Measurements from ENCODE around the gene EFEMP2. TPM values are rescaled to one million over a fixed set of nuclear protein-coding genes. Genes with fewer than 3 reads are reported as not detected.

Gene EFEMP2
- total and polyA plus RNA-seq, 2 donors (not counting 3 experiments of a cell fraction or from before 2014, with no cell fraction given): 81.7 to 207 TPM

DNA sequence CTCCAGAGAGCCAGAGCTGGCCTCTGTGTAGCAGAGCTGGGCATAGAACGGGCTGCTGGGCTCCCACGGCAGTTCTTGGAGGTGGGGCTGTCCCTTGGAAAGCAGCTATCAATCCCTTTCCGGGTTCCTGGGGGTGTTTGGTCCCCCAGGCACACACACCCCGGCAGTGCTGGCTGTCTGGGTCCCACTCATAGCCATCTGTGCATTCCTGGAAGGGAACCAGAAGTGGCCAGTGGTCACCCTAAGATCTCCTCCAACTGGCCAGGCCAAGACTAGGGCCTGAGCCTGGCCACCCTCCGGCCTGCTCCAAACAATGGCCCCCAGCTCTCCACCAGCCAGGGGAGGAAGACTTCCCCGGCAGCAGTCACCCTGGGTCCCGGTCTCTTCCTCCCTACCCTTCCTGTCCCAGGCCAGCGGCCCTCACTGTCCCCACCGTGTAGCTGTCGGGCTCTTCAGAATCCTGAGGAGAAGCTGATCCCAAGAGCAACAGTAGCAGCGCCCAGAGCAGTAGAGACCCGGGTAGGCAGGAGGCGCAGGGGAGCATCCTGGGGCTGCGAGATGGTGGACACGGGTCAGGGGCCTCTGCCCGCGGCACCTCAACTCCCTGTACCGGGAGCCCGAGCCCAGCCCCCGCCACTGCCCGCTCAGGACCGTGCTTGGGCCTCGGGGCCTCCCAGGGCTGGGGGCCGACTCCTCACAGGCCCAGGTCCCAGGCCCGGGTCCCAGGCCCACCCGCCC is 620 bp downstream of the EFEMP2 start:
- Histone ChIP-seq H2AFZ (ENCODE audit: low read depth, low read length) (peak overlapping the region; percentile 28), H3K9me3 (replicated peaks; ENCODE audit: control insufficient read depth, insufficient read depth, low read length) (no peaks in the 10 kb centered on the region), H4K20me1 (replicated peaks; ENCODE audit: control insufficient read depth, extremely low read depth, insufficient read depth, low read length) (no peaks in the 10 kb centered on the region), H3K27ac (ENCODE audit: insufficient read depth, low read depth, low read length) (peak overlapping the region; percentile 52), H3K79me2 (ENCODE audit: control insufficient read depth, insufficient read depth, low read length) (peaks cover 2% of the 10 kb centered on the region), H3K4me2 (ENCODE audit: insufficient read depth, low read length) (peak overlapping the region; percentile 57), H3K27me3 (ENCODE audit: control insufficient read depth in 2 of 2, insufficient read depth in 2 of 2, low read length in 2 of 2) (no peaks in the 10 kb centered on the region), H3K36me3 (ENCODE audit: control insufficient read depth in 2 of 2, extremely low read depth in 1 of 2, insufficient read depth in 2 of 2, low read length in 2 of 2) (peaks cover 0 to 16% of the 10 kb centered on the region in 2 experiments), H3K9me1 (replicated peaks; ENCODE audit: control insufficient read depth, extremely low read depth, insufficient read depth, low read length) (no peaks in the 10 kb centered on the region), H3K9ac (replicated peaks; ENCODE audit: extremely low read depth, insufficient read depth, low read length) (peak overlapping the region; percentile 66), H3K4me1 (ENCODE audit: control insufficient read depth, extremely low read depth, insufficient read depth, low read length) (peaks cover 17% of the 10 kb centered on the region), H3K4me3 (replicated peaks in 1 of 3; ENCODE audit: insufficient read depth in 1 of 3, low read depth in 1 of 3, low read length in 3 of 3) (peak overlapping the region; percentile 27 to 55 (median 42))
- no TSS peak for BruUV-seq (replicated peaks)
- TF ChIP-seq MAX (IDR thresholded peaks at IDR 0.05; ENCODE audit: insufficient read depth, insufficient read length) (no peak), EZH2 (IDR thresholded peaks at IDR 0.05; ENCODE audit: borderline replicate concordance, low read depth, low read length, severe bottlenecking) (no peak), POLR2A (IDR thresholded peaks at IDR 0.05; ENCODE audit: low read depth, low read length) (no peak), GATA2 (IDR thresholded peaks at IDR 0.05; ENCODE audit: insufficient read depth, insufficient read length, low read depth, low read length) (no peak), CTCF (IDR thresholded peaks at IDR 0.05; ENCODE audit: extremely low read depth in 1 of 2, insufficient read depth in 1 of 2, low read depth in 1 of 2, low read length in 2 of 2) (peak in 1 of 2 donors; percentile 17), FOS (IDR thresholded peaks at IDR 0.05; ENCODE audit: borderline replicate concordance, insufficient read depth, low read length) (no peak), JUN (IDR thresholded peaks at IDR 0.05; ENCODE audit: borderline replicate concordance, insufficient read depth, insufficient read length, low read depth) (no peak), POLR2AphosphoS5 (IDR thresholded peaks at IDR 0.05; ENCODE audit: insufficient read depth, low read depth, low read length) (peak; percentile 29), MYC (IDR thresholded peaks at IDR 0.05; ENCODE audit: low read depth, low read length) (no peak)
- CTCF ChIA-PET: interaction anchor here (0.7 to 7.1 kb wide), 10 partner anchors 12 to 116 kb away, joined by 3 to 73 read pairs (median 4); partner anchors contain the start of genes AP5B1, CCDC85B, CFL1 and FIBP
- FAIRE-seq: peak; percentile 74
- DNase-seq (ENCODE audit: low read depth, low spot score): peak; percentile 46
- intact Hi-C loops (cut with micrococcal nuclease) (loop anchor here (1.0 to 2.0 kb wide), 2 partner anchors 12 to 17 kb away; partner anchors contain the start of genes FIBP and MUS81), dilution Hi-C loops (cut with MboI; ENCODE audit: extremely low pct_ligation_motif_present, low sequenced_read_pairs) (no loop called here)
- POLR2A ChIA-PET: interaction anchor here (0.9 to 1.9 kb wide), 3 partner anchors 12 to 19 kb away, joined by 4 to 19 read pairs (median 11); partner anchors contain the start of genes CCDC85B, CFL1 and MUS81
